Kidney epithelial cell (primary cell): Measurements from ENCODE around the gene PROCR. TPM values are rescaled to one million over a fixed set of nuclear protein-coding genes. Genes with fewer than 3 reads are reported as not detected.

Experiments
- DNase-seq: peaks from one replicate; pipeline ENCODE4 v3.0.0-alpha.2; 2010; ENCODE audit warnings: low read depth
- H3K27me3 ChIP-seq: 2 replicates; pipeline ENCODE4 v1.6.0; 2011; ENCODE audit warnings: low read length; ENCODE audit not compliant: control insufficient read depth, insufficient read depth
- H3K36me3 ChIP-seq: 2 replicates; pipeline ENCODE4 v1.5.1; 2011; ENCODE audit warnings: low read length; ENCODE audit not compliant: control insufficient read depth, insufficient read depth
- H3K4me3 ChIP-seq: 2 replicates; pipeline ENCODE4 v1.5.1; 2011; ENCODE audit warnings: low read depth, mild to moderate bottlenecking, control low read depth, low read length
- CTCF ChIP-seq: IDR thresholded peaks from 2 replicates; pipeline ENCODE4 v1.5.1; 2011; ENCODE audit warnings: mild to moderate bottlenecking, moderate library complexity, low read length, control low read depth, inconsistent platforms; ENCODE audit not compliant: insufficient read depth, poor library complexity, severe bottlenecking
- total RNA-seq: library from RNA; depleted of rRNA; stranded (reverse); fragments of >200 nt; gene quantifications from 2 replicates; pipeline ENCODE4 v1.2.3, GENCODE V29; 2015

PROCR gene
- total RNA-seq, 1 donor from 2014 or later = 15.6 TPM

GRCh38 chr20:35171438-35171752, 477 bp upstream of the PROCR start:
- DNase-seq = no peak
- no peaks in the 10 kb centered on the region for H3K27me3 ChIP-seq
- no peak overlapping the region for H3K4me3 ChIP-seq
- no peaks in the 10 kb centered on the region for H3K36me3 ChIP-seq
- no peak for TF ChIP-seq CTCF

- no peak for DNase-seq
- peak overlapping the region; percentile 38 for H3K4me3 ChIP-seq
- no peak for TF ChIP-seq CTCF
Measured at GRCh38 chr20:35172434-35172806, 548 bp downstream of the PROCR start.

GRCh38 chr20:35173576-35174192, 1.8 kb downstream of the PROCR start:
- no peaks in the 10 kb centered on the region for H3K36me3 ChIP-seq
- no peak overlapping the region for H3K4me3 ChIP-seq
- TF ChIP-seq CTCF = no peak
- DNase-seq = no peak
- no peaks in the 10 kb centered on the region for H3K27me3 ChIP-seq

More at GRCh38 chr20:35172434-35172806, 548 bp downstream of the PROCR start:
- Histone ChIP-seq H3K27me3 (no peaks in the 10 kb centered on the region), H3K36me3 (no peaks in the 10 kb centered on the region)

GRCh38 chr20:35174458-35175216, 2.8 kb downstream of the PROCR start:
- TF ChIP-seq CTCF = no peak
- DNase-seq = no peak
- no peaks in the 10 kb centered on the region for H3K36me3 ChIP-seq

GRCh38 chr20:35176132-35176531, 4.3 kb downstream of the PROCR start:
- no peak for DNase-seq
- no peak for TF ChIP-seq CTCF
- no peaks in the 10 kb centered on the region for H3K36me3 ChIP-seq
- no peaks in the 10 kb centered on the region for H3K27me3 ChIP-seq
- H3K4me3 ChIP-seq = no peak overlapping the region

More at GRCh38 chr20:35174458-35175216, 2.8 kb downstream of the PROCR start:
- Histone ChIP-seq H3K27me3 (no peaks in the 10 kb centered on the region), H3K4me3 (no peak overlapping the region)
